Measurements from ENCODE around the gene HHAT.

DNA sequence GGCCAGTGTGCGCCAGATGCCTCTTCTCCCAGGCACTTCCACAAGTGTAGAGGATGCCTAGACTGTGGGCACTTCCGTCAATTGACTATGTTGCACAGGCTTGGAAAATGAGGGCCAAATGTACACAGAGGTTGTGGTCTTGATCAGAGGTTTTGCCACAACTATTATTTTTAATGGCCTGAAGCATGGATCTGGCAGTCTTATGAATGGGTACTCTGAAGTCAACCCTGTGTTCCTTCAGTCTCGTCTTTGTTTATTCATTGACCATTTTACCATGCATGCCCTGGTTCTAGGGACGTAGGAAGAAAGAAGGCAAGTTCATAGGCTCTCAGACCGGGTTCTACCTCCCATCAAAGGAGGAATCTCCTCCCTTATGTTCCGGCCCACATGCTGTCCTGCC, 329.1 kb downstream of the HHAT start:
- TF ChIP-seq, protein P1, sequence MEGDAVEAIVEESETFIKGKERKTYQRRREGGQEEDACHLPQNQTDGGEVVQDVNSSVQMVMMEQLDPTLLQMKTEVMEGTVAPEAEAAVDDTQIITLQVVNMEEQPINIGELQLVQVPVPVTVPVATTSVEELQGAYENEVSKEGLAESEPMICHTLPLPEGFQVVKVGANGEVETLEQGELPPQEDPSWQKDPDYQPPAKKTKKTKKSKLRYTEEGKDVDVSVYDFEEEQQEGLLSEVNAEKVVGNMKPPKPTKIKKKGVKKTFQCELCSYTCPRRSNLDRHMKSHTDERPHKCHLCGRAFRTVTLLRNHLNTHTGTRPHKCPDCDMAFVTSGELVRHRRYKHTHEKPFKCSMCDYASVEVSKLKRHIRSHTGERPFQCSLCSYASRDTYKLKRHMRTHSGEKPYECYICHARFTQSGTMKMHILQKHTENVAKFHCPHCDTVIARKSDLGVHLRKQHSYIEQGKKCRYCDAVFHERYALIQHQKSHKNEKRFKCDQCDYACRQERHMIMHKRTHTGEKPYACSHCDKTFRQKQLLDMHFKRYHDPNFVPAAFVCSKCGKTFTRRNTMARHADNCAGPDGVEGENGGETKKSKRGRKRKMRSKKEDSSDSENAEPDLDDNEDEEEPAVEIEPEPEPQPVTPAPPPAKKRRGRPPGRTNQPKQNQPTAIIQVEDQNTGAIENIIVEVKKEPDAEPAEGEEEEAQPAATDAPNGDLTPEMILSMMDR (conservative IDR thresholded peaks at IDR 0.05; ENCODE audit: low read depth, low read length) = no peak
- TF ChIP-seq EZH2 (IDR thresholded peaks at IDR 0.05; ENCODE audit: borderline replicate concordance, low read depth, low read length, poor library complexity, severe bottlenecking) = no peak
